ENCODE results near the gene CFAP97. TPM values are rescaled to one million over a fixed set of nuclear protein-coding genes. Genes with fewer than 3 reads are reported as not detected.

CFAP97 gene
- polyA plus RNA-seq, 1 donor from 2014 or later = 29.8 TPM

GRCh38 chr4:185142564-185142911 is 61.3 kb downstream of the CFAP97 start:
- no peaks in the 10 kb centered on the region for H3K9me3 ChIP-seq (ENCODE audit: low read length)
- no peaks in the 10 kb centered on the region for H3K9me2 ChIP-seq (ENCODE audit: insufficient read depth, low read length)
- H3F3A ChIP-seq (ENCODE audit: insufficient read depth, low read length, poor library complexity, severe bottlenecking) = no peaks in the 10 kb centered on the region
- no peaks in the 10 kb centered on the region for H3K27me3 ChIP-seq (ENCODE audit: insufficient read depth, low read depth, low read length)
- peak overlapping the region; percentile 69 for H3K4me2 ChIP-seq (ENCODE audit: low read length)
- peaks cover 17% of the 10 kb centered on the region for H3K79me2 ChIP-seq (replicated peaks; ENCODE audit: insufficient read depth, low read length)
- no peaks in the 10 kb centered on the region for H4K20me1 ChIP-seq (ENCODE audit: insufficient read depth)
- H3K4me3 ChIP-seq (ENCODE audit: low read length) = peak overlapping the region; percentile 74
- peak overlapping the region; percentile 100 for H2AFZ ChIP-seq (ENCODE audit: low read depth, low read length)
- H3K27ac ChIP-seq (ENCODE audit: low read length) = peak overlapping the region; percentile 85
- peaks cover 7% of the 10 kb centered on the region for H3K36me3 ChIP-seq (ENCODE audit: insufficient read depth, low read length)
- no peak for TF ChIP-seq CTCF (IDR thresholded peaks at IDR 0.05; ENCODE audit: poor library complexity, severe bottlenecking)
- TF ChIP-seq MXI1 (conservative IDR thresholded peaks at IDR 0.05; ENCODE audit: poor library complexity, severe bottlenecking) = no peak
- no peak for TF ChIP-seq REST (IDR thresholded peaks at IDR 0.05; ENCODE audit: borderline replicate concordance)
- TF ChIP-seq EP300 (conservative IDR thresholded peaks at IDR 0.05; ENCODE audit: poor library complexity, severe bottlenecking) = no peak
- TF ChIP-seq POLR2AphosphoS5 (IDR thresholded peaks at IDR 0.05) = no peak
- TF ChIP-seq TAF1 (IDR thresholded peaks at IDR 0.05; ENCODE audit: low read depth) = no peak
- no peak for TF ChIP-seq EZH2 (IDR thresholded peaks at IDR 0.05; ENCODE audit: borderline replicate concordance, insufficient read depth, low read length, poor library complexity, severe bottlenecking)
- no peak for TF ChIP-seq RAD21 (conservative IDR thresholded peaks at IDR 0.05)
- no peak for TF ChIP-seq SMC3 (conservative IDR thresholded peaks at IDR 0.05; ENCODE audit: poor library complexity)
- peak overlapping the region; percentile 89 for H3K9ac ChIP-seq (ENCODE audit: low read length)

DNA sequence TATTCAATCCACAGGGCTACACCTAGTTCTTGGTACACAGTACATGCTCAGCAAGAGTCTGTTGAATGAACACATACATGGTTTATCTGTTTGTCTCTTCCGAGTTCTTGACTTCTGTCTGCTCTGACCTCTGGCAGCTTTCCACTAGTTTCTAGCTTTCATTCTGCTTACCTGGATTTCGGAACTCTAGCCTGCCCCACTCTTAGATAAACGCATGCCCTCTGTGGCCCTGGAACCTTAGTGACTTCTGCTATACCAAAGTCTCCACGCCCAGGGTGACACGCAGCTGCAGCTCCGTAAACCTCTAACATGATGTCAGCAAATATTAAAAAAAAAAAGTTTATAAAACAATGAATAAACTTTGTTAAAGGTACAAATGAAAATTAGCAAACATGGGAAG is 62.0 kb downstream of the CFAP97 start:
- no peaks in the 10 kb centered on the region for H3K9me2 ChIP-seq (ENCODE audit: insufficient read depth, low read length)
- H3K79me2 ChIP-seq (replicated peaks; ENCODE audit: insufficient read depth, low read length) = peaks cover 17% of the 10 kb centered on the region
- TF ChIP-seq POLR2AphosphoS5 (IDR thresholded peaks at IDR 0.05) (no peak), TAF1 (IDR thresholded peaks at IDR 0.05; ENCODE audit: low read depth) (no peak), RAD21 (conservative IDR thresholded peaks at IDR 0.05) (no peak), EZH2 (IDR thresholded peaks at IDR 0.05; ENCODE audit: borderline replicate concordance, insufficient read depth, low read length, poor library complexity, severe bottlenecking) (no peak), MXI1 (conservative IDR thresholded peaks at IDR 0.05; ENCODE audit: poor library complexity, severe bottlenecking) (no peak), CTCF (IDR thresholded peaks at IDR 0.05; ENCODE audit: poor library complexity, severe bottlenecking) (no peak), SMC3 (conservative IDR thresholded peaks at IDR 0.05; ENCODE audit: poor library complexity) (no peak), EP300 (conservative IDR thresholded peaks at IDR 0.05; ENCODE audit: poor library complexity, severe bottlenecking) (no peak), REST (IDR thresholded peaks at IDR 0.05; ENCODE audit: borderline replicate concordance) (no peak)
- no peak overlapping the region for H3K27ac ChIP-seq (ENCODE audit: low read length)
- H3K4me3 ChIP-seq (ENCODE audit: low read length) = no peak overlapping the region
- H3K9me3 ChIP-seq (ENCODE audit: low read length) = no peaks in the 10 kb centered on the region
- H4K20me1 ChIP-seq (ENCODE audit: insufficient read depth) = no peaks in the 10 kb centered on the region
- H3K27me3 ChIP-seq (ENCODE audit: insufficient read depth, low read depth, low read length) = no peaks in the 10 kb centered on the region
- no peak overlapping the region for H3K9ac ChIP-seq (ENCODE audit: low read length)
- H3K36me3 ChIP-seq (ENCODE audit: insufficient read depth, low read length) = peaks cover 6% of the 10 kb centered on the region
- no peaks in the 10 kb centered on the region for H3F3A ChIP-seq (ENCODE audit: insufficient read depth, low read length, poor library complexity, severe bottlenecking)
- no peak overlapping the region for H2AFZ ChIP-seq (ENCODE audit: low read depth, low read length)
- H3K4me2 ChIP-seq (ENCODE audit: low read length) = no peak overlapping the region
